Measurements from ENCODE around the gene NFKBIB. TPM values are rescaled to one million over a fixed set of nuclear protein-coding genes. Genes with fewer than 3 reads are reported as not detected.

NFKBIB gene
- total and polyA plus RNA-seq, 2 of the 13 experiments (the other 11 are each of a cell fraction or from before 2014, with no cell fraction given) = 8.6 to 14.9 TPM

- no peak for TF ChIP-seq ZSCAN30 (CRISPR knock-in tag; IDR thresholded peaks at IDR 0.05)
- TF ChIP-seq ZFY (CRISPR knock-in tag; IDR thresholded peaks at IDR 0.05) = peak; percentile 76
- no peak for TF ChIP-seq ZNF615 (CRISPR knock-in tag; IDR thresholded peaks at IDR 0.05; ENCODE audit: borderline replicate concordance)
- no peak for TF ChIP-seq ZNF644 (CRISPR knock-in tag; IDR thresholded peaks at IDR 0.05; ENCODE audit: low read depth)
- peak; percentile 80 for TF ChIP-seq SKIL (CRISPR knock-in tag; IDR thresholded peaks at IDR 0.05; ENCODE audit: borderline replicate concordance)
- no peak for TF ChIP-seq ZNF18 (CRISPR knock-in tag; IDR thresholded peaks at IDR 0.05; ENCODE audit: insufficient replicate concordance)
- peak; percentile 68 for TF ChIP-seq ELF1 (CRISPR knock-in tag; IDR thresholded peaks at IDR 0.05)
- no peak for TF ChIP-seq ZNF513 (CRISPR knock-in tag; conservative IDR thresholded peaks at IDR 0.05)
- TF ChIP-seq GABPB1 (CRISPR knock-in tag; IDR thresholded peaks at IDR 0.05) = peak; percentile 79; the same call in 1 of the 2 replicates
- TF ChIP-seq ZNF782 (CRISPR knock-in tag; IDR thresholded peaks at IDR 0.05; ENCODE audit: borderline replicate concordance) = no peak
- TF ChIP-seq PRDM10 (CRISPR knock-in tag; IDR thresholded peaks at IDR 0.05; ENCODE audit: low read depth) = no peak
- peak; percentile 67; the same call in 1 of the 2 replicates for TF ChIP-seq FOXA3 (CRISPR knock-in tag; IDR thresholded peaks at IDR 0.05)
- TF ChIP-seq ZNF101 (CRISPR knock-in tag; IDR thresholded peaks at IDR 0.05; ENCODE audit: borderline replicate concordance, low read depth) = 0 out of 2 replicates have a peak, but pooled peaks have one; percentile 9
- 0 out of 2 replicates have a peak, but pooled peaks have one; percentile 44 for TF ChIP-seq ZNF430 (CRISPR knock-in tag; IDR thresholded peaks at IDR 0.05)
- TF ChIP-seq REL (CRISPR knock-in tag; conservative IDR thresholded peaks at IDR 0.05) = peak; percentile 76; the same call in 1 of the 2 replicates
- TF ChIP-seq ZNF83 (CRISPR knock-in tag; IDR thresholded peaks at IDR 0.05; ENCODE audit: borderline replicate concordance) = no peak
- no peak for TF ChIP-seq ZNF549 (CRISPR knock-in tag; IDR thresholded peaks at IDR 0.05)
These were observed 48.0 kb upstream of the NFKBIB start (continued) for GRCh38 chr19:38851622-38852230.
